Smooth muscle cell (in vitro differentiated cells): ENCODE data around the gene LPP. TPM values are rescaled to one million over a fixed set of nuclear protein-coding genes. Genes with fewer than 3 reads are reported as not detected.

Source experiments
- DNase-seq: peaks from one replicate; lab custom pipeline; 2025; ENCODE audit not compliant: unreplicated experiment; lab: John Stamatoyannopoulos, UW
- H2AFZ ChIP-seq: fragments of 200-600 bp; sonication (generic); 2 replicates; pipeline ENCODE4 v1.6.0; 2016; ENCODE audit warnings: antibody characterized with exemption, low read depth, mild to moderate bottlenecking
- H3F3A ChIP-seq: fragments of 200-600 bp; sonication (generic); 2 replicates; pipeline ENCODE4 v1.6.0; 2017; ENCODE audit warnings: antibody characterized with exemption, low read depth
- H3K27ac ChIP-seq: fragments of 200-600 bp; sonication (generic); 2 replicates; pipeline ENCODE4 v1.5.1; 2016; ENCODE audit warnings: low read depth, mild to moderate bottlenecking
- H3K27me3 ChIP-seq: fragments of 200-600 bp; sonication (generic); 2 replicates; pipeline ENCODE4 v1.6.1; 2016; ENCODE audit warnings: low read depth, mild to moderate bottlenecking
- H3K36me3 ChIP-seq: fragments of 200-600 bp; sonication (generic); 2 replicates; pipeline ENCODE4 v1.5.1; 2016; ENCODE audit warnings: low read depth
- H3K4me1 ChIP-seq: fragments of 200-600 bp; sonication (generic); 2 replicates; pipeline ENCODE4 v1.5.1; 2016; ENCODE audit warnings: low read depth
- H3K4me2 ChIP-seq: fragments of 200-600 bp; sonication (generic); 2 replicates; pipeline ENCODE4 v1.6.0; 2016; ENCODE audit warnings: mild to moderate bottlenecking
- H3K4me3 ChIP-seq: fragments of 200-600 bp; sonication (generic); 2 replicates; pipeline ENCODE4 v1.5.1; 2016; ENCODE audit warnings: mild to moderate bottlenecking
- H3K79me2 ChIP-seq: fragments of 200-600 bp; sonication (generic); 2 replicates; pipeline ENCODE4 v1.6.0; 2016; ENCODE audit warnings: low read depth, mild to moderate bottlenecking
- H3K9ac ChIP-seq: fragments of 200-600 bp; sonication (generic); 2 replicates; pipeline ENCODE4 v1.6.0; 2016; ENCODE audit warnings: low read depth
- H3K9me3 ChIP-seq: fragments of 200-600 bp; sonication (generic); replicated peaks from 2 replicates; pipeline ENCODE4 v1.5.1; 2016; ENCODE audit warnings: low read depth
- H4K20me1 ChIP-seq: fragments of 200-600 bp; sonication (generic); 2 replicates; pipeline ENCODE4 v1.6.0; 2016; ENCODE audit warnings: low read depth
- CTCF ChIP-seq: fragments of 200-600 bp; sonication (generic); IDR thresholded peaks from 2 replicates; pipeline ENCODE4 v1.5.1; 2017; ENCODE audit warnings: borderline replicate concordance, mild to moderate bottlenecking, antibody characterized with exemption; ENCODE audit not compliant: insufficient read depth, poor library complexity, severe bottlenecking
- WGBS: methylation state at CpG from one replicate; pipeline ENCODE4 v1.1.7; 2016; ENCODE audit warnings: low lambda C conversion rate; 5-methylcytosine and 5-hydroxymethylcytosine counted together
- polyA plus RNA-seq: library from polyadenylated mRNA; unstranded; fragments of >200 nt; fragmentation: Nextera tagmentation; extraction: Ambion mirVana; gene quantifications from 2 replicates; pipeline ENCODE4 v1.2.1, GENCODE V29; 2016
- total RNA-seq: library from RNA; depleted of rRNA; stranded (reverse); fragments of >200 nt; gene quantifications from 2 replicates; pipeline ENCODE4 v1.2.3, GENCODE V29; 2014

The LPP gene
- total and polyA plus RNA-seq, 2 experiments from 2014 or later = 42.3 to 128 TPM

GRCh38 chr3:188664795-188665194 is 510.8 kb downstream of the LPP start:
- Histone ChIP-seq H3K27me3 (no peaks in the 10 kb centered on the region), H3K36me3 (no peaks in the 10 kb centered on the region), H3K27ac (no peak overlapping the region), H3K4me2 (no peak overlapping the region), H4K20me1 (peaks cover 65% of the 10 kb centered on the region), H3K9ac (no peak overlapping the region), H3F3A (no peaks in the 10 kb centered on the region), H2AFZ (no peak overlapping the region), H3K79me2 (peaks cover 50% of the 10 kb centered on the region), H3K4me3 (no peak overlapping the region), H3K4me1 (no peaks in the 10 kb centered on the region), H3K9me3 (no peaks in the 10 kb centered on the region)
- peak; percentile 13 for TF ChIP-seq CTCF
- DNase-seq = no peak
- WGBS = 68% methylated on average over 3 of the region's 3 CpGs

GRCh38 chr3:188667926-188668325 is 514.0 kb downstream of the LPP start:
- H3K27me3 ChIP-seq = no peaks in the 10 kb centered on the region
- H3K79me2 ChIP-seq = peaks cover 26% of the 10 kb centered on the region
- no peak overlapping the region for H3K4me3 ChIP-seq
- no peak overlapping the region for H3K27ac ChIP-seq
- no peak for DNase-seq
- no peak for TF ChIP-seq CTCF
- no peaks in the 10 kb centered on the region for H3K4me1 ChIP-seq
- H2AFZ ChIP-seq = no peak overlapping the region
- no peaks in the 10 kb centered on the region for H3F3A ChIP-seq
- H3K4me2 ChIP-seq = no peak overlapping the region
- no peak overlapping the region for H3K9ac ChIP-seq
- H3K9me3 ChIP-seq = no peaks in the 10 kb centered on the region
- WGBS = 82% methylated on average over 2 of the region's 2 CpGs
- peaks cover 50% of the 10 kb centered on the region for H4K20me1 ChIP-seq
- no peaks in the 10 kb centered on the region for H3K36me3 ChIP-seq

GRCh38 chr3:188670446-188670845 is 516.5 kb downstream of the LPP start:
- Histone ChIP-seq H3K27ac (no peak overlapping the region), H4K20me1 (peaks cover 32% of the 10 kb centered on the region), H3K4me3 (no peak overlapping the region), H2AFZ (no peak overlapping the region), H3K36me3 (no peaks in the 10 kb centered on the region), H3K4me2 (no peak overlapping the region), H3K27me3 (no peaks in the 10 kb centered on the region), H3K79me2 (peaks cover 7% of the 10 kb centered on the region), H3K9me3 (no peaks in the 10 kb centered on the region), H3F3A (no peaks in the 10 kb centered on the region), H3K9ac (no peak overlapping the region), H3K4me1 (no peaks in the 10 kb centered on the region)
- no peak for TF ChIP-seq CTCF
- 98% methylated on average over 5 of the region's 5 CpGs for WGBS
- DNase-seq = no peak

- H2AFZ ChIP-seq = no peak overlapping the region
- H4K20me1 ChIP-seq = peaks cover 23% of the 10 kb centered on the region
- TF ChIP-seq CTCF = no peak
- no peaks in the 10 kb centered on the region for H3K4me1 ChIP-seq
- no peak for DNase-seq
- H3K79me2 ChIP-seq = peaks cover 6% of the 10 kb centered on the region
- no peak overlapping the region for H3K9ac ChIP-seq
- no peaks in the 10 kb centered on the region for H3K27me3 ChIP-seq
- H3F3A ChIP-seq = no peaks in the 10 kb centered on the region
- no peak overlapping the region for H3K4me3 ChIP-seq
- no peaks in the 10 kb centered on the region for H3K36me3 ChIP-seq
- no peaks in the 10 kb centered on the region for H3K9me3 ChIP-seq
- 77% methylated on average over 4 of the region's 4 CpGs for WGBS
- H3K4me2 ChIP-seq = no peak overlapping the region
- H3K27ac ChIP-seq = no peak overlapping the region
These were observed 518.0 kb downstream of the LPP start for GRCh38 chr3:188671971-188672370.
